GM21423 (cell line): ENCODE data around the gene RBMS3.
"Not testable (repeated sequence)": the region's sequence is repeated elsewhere in the genome, so short reads cannot be mapped to it uniquely, and the experiment has no call there.

Experiments
- ATAC-seq: cut with Tn5 transposase; IDR thresholded peaks from one replicate; pipeline ENCODE4 v1.9.1; 2021; ENCODE audit warnings: mild to moderate bottlenecking, moderate library complexity; ENCODE audit not compliant: unreplicated experiment

Gene RBMS3

GRCh38 chr3:29280404-29281093, at the start of gene RBMS3:
RBMS3 (plus strand) TSS chr3:29281071.
- peak; percentile 35 for ATAC-seq

GRCh38 chr3:29233126-29233525, 47.7 kb upstream of the RBMS3 start:
- not testable (repeated sequence) for ATAC-seq

GRCh38 chr3:29236146-29236840, 44.6 kb upstream of the RBMS3 start:
- no peak for ATAC-seq

- no peak for ATAC-seq
Observed at GRCh38 chr3:29239376-29239775, 41.5 kb upstream of the RBMS3 start.

- no peak for ATAC-seq
Observed at GRCh38 chr3:29240248-29240647, 40.6 kb upstream of the RBMS3 start.

GRCh38 chr3:29240887-29241286, 40.0 kb upstream of the RBMS3 start:
- ATAC-seq: no peak

- no peak for ATAC-seq
Observed at GRCh38 chr3:29241855-29242254, 39.0 kb upstream of the RBMS3 start.

- ATAC-seq: no peak
Observed at GRCh38 chr3:29242296-29242695, 38.6 kb upstream of the RBMS3 start.

GRCh38 chr3:29245441-29245840, 35.4 kb upstream of the RBMS3 start:
- ATAC-seq: no peak

- no peak for ATAC-seq
Observed at GRCh38 chr3:29247088-29247745, 33.7 kb upstream of the RBMS3 start.

- ATAC-seq: no peak
Observed at GRCh38 chr3:29249829-29250345, 31.0 kb upstream of the RBMS3 start.

GRCh38 chr3:29255854-29256696, 24.8 kb upstream of the RBMS3 start:
- no peak for ATAC-seq

GRCh38 chr3:29258161-29258560, 22.7 kb upstream of the RBMS3 start:
- no peak for ATAC-seq

GRCh38 chr3:29261119-29261518, 19.8 kb upstream of the RBMS3 start:
- ATAC-seq: no peak

GRCh38 chr3:29263476-29263875, 17.4 kb upstream of the RBMS3 start:
- ATAC-seq: no peak

GRCh38 chr3:29265509-29266072, 15.3 kb upstream of the RBMS3 start:
- no peak for ATAC-seq

GRCh38 chr3:29267226-29267625, 13.6 kb upstream of the RBMS3 start:
- no peak for ATAC-seq

GRCh38 chr3:29268651-29269050, 12.2 kb upstream of the RBMS3 start:
- no peak for ATAC-seq

GRCh38 chr3:29270752-29271151, 10.1 kb upstream of the RBMS3 start:
- no peak for ATAC-seq

GRCh38 chr3:29271475-29271874, 9.4 kb upstream of the RBMS3 start:
- ATAC-seq: no peak

GRCh38 chr3:29274667-29275066, 6.2 kb upstream of the RBMS3 start:
- no peak for ATAC-seq
